HepG2 (cell line): ENCODE results near the gene AMZ1. TPM values are rescaled to one million over a fixed set of nuclear protein-coding genes. Genes with fewer than 3 reads are reported as not detected.

ENCODE experiments used
- AGO2 ChIP-seq: fragments of 200-400 bp; formaldehyde crosslinking; optimal IDR thresholded peaks from 2 replicates; pipeline ENCODE3; 2017; ENCODE audit warnings: mild to moderate bottlenecking, low read depth, low read length, moderate library complexity
- CEBPG ChIP-seq: IDR thresholded peaks from 2 replicates; pipeline ENCODE4 v1.6.1; 2016
- FOXP1 ChIP-seq, 2 experiments: fragments of 450-650 bp in 1 of 2; IDR thresholded peaks; 2 replicates each; pipeline ENCODE4 v1.6.1; 2017 to 2018; ENCODE audit warnings: antibody characterized with exemption in 1 of 2
- GTF3A ChIP-seq: sonication (generic); formaldehyde crosslinking; conservative IDR thresholded peaks from 2 replicates; pipeline ENCODE4 v1.4.0; 2020; ENCODE audit warnings: mild to moderate bottlenecking, missing genetic modification reagents
- JUNB ChIP-seq: sonication (generic); formaldehyde crosslinking; IDR thresholded peaks from 2 replicates; pipeline ENCODE4 v1.8.0; 2022; ENCODE audit warnings: missing genetic modification reagents, mild to moderate bottlenecking, borderline replicate concordance
- MED1 ChIP-seq: sonication (generic); formaldehyde crosslinking; IDR thresholded peaks from 2 replicates; pipeline ENCODE4 v1.4.0; 2020; ENCODE audit warnings: missing genetic modification reagents
- MTA3 ChIP-seq: sonication (generic); formaldehyde crosslinking; IDR thresholded peaks from 2 replicates; pipeline ENCODE4 v1.4.0; 2020; ENCODE audit warnings: missing genetic modification reagents
- NFYC ChIP-seq: IDR thresholded peaks from 2 replicates; pipeline ENCODE4 v1.6.1; 2016; ENCODE audit warnings: missing genetic modification reagents, missing compliant biosample characterization
- POLR2G ChIP-seq: fragments of 200-400 bp; formaldehyde crosslinking; IDR thresholded peaks from 2 replicates; pipeline ENCODE4 v1.6.1; 2018; ENCODE audit warnings: mild to moderate bottlenecking, low read depth, low read length, moderate library complexity
- REL ChIP-seq: sonication (generic); formaldehyde crosslinking; conservative IDR thresholded peaks from 2 replicates; pipeline ENCODE4 v1.8.0; 2022; ENCODE audit warnings: mild to moderate bottlenecking, missing genetic modification reagents, moderate library complexity
- SETDB1 ChIP-seq: sonication (generic); formaldehyde crosslinking; IDR thresholded peaks from 2 replicates; pipeline ENCODE4 v1.5.1; 2020; ENCODE audit warnings: missing genetic modification reagents, mild to moderate bottlenecking, borderline replicate concordance
- SIX1 ChIP-seq: sonication (generic); formaldehyde crosslinking; IDR thresholded peaks from 2 replicates; pipeline ENCODE4 v1.4.0; 2020; ENCODE audit warnings: missing genetic modification reagents, borderline replicate concordance
- TGIF2 ChIP-seq: IDR thresholded peaks from 2 replicates; pipeline ENCODE4 v1.6.1; 2016; ENCODE audit warnings: control low read depth, missing compliant biosample characterization
- ZFY ChIP-seq: sonication (generic); formaldehyde crosslinking; IDR thresholded peaks from 2 replicates; pipeline ENCODE4 v1.4.0; 2020; ENCODE audit warnings: missing genetic modification reagents
- ZNF34 ChIP-seq: sonication (generic); formaldehyde crosslinking; IDR thresholded peaks from 2 replicates; pipeline ENCODE4 v1.4.0; 2020; ENCODE audit warnings: mild to moderate bottlenecking, missing genetic modification reagents, borderline replicate concordance
- ZNF567 ChIP-seq: sonication (generic); formaldehyde crosslinking; IDR thresholded peaks from 2 replicates; pipeline ENCODE4 v1.8.1; 2023; ENCODE audit warnings: mild to moderate bottlenecking, missing genetic modification reagents, borderline replicate concordance
- ZNF598 ChIP-seq: sonication (generic); formaldehyde crosslinking; IDR thresholded peaks from 2 replicates; pipeline ENCODE4 v1.5.1; 2020; ENCODE audit warnings: mild to moderate bottlenecking, missing genetic modification reagents, borderline replicate concordance
- ZNF879 ChIP-seq: sonication (generic); formaldehyde crosslinking; IDR thresholded peaks from 2 replicates; pipeline ENCODE4 v1.8.1; 2023; ENCODE audit warnings: missing genetic modification reagents
- polyA plus RNA-seq, 8 experiments: library from polyadenylated mRNA; depleted of rRNA in 3 of 8; stranded (reverse) in 7 of 8; unstranded in 1 of 8; fragments of >200 nt; fragmentation: Illumina TruSeq in 4 of 8; extraction: Trizol in 4 of 8; gene quantifications; 2 replicates each; pipeline versions ENCODE4 v1.2.1 to v1.2.3, GENCODE V29; 2011 to 2016; ENCODE audit warnings: low read depth in 4 of 8, missing spikeins in 1 of 8, mixed read lengths in 1 of 8; ENCODE audit not compliant: insufficient read depth in 1 of 8
- total RNA-seq, 5 experiments: library from RNA; depleted of rRNA; stranded (reverse); fragments of >200 nt; fragmentation: Illumina TruSeq; extraction: Trizol; gene quantifications; 2 replicates each; pipeline ENCODE4 v1.2.3, GENCODE V29; 2016; ENCODE audit warnings: low read depth in 1 of 5
- TF ChIP-seq, protein P1 (sequence below): IDR thresholded peaks from 2 replicates; pipeline ENCODE4 v1.6.1; 2016; ENCODE audit warnings: mild to moderate bottlenecking, missing biosample characterization, missing genetic modification reagents
- TF ChIP-seq, protein P2 (sequence below): sonication (generic); formaldehyde crosslinking; IDR thresholded peaks from 2 replicates; pipeline ENCODE4 v1.9.0; 2022; ENCODE audit warnings: low read depth, missing genetic modification reagents
- TF ChIP-seq, protein P3 (sequence below): IDR thresholded peaks from 2 replicates; pipeline ENCODE4 v1.6.1; 2016; ENCODE audit warnings: missing compliant biosample characterization, missing genetic modification reagents, borderline replicate concordance
- TF ChIP-seq, protein P4 (sequence below): sonication (generic); formaldehyde crosslinking; IDR thresholded peaks from 2 replicates; pipeline ENCODE4 v1.8.0; 2022; ENCODE audit warnings: missing genetic modification reagents, mild to moderate bottlenecking, borderline replicate concordance
- TF ChIP-seq, protein P5 (sequence below): sonication (generic); formaldehyde crosslinking; IDR thresholded peaks from 2 replicates; pipeline ENCODE4 v1.9.0; 2022; ENCODE audit warnings: missing genetic modification reagents, mild to moderate bottlenecking, borderline replicate concordance

Gene AMZ1
- total and polyA plus RNA-seq, 2 of the 13 experiments (the other 11 are each of a cell fraction or from before 2014, with no cell fraction given), result 0.03 TPM; not detected in 1

DNA sequence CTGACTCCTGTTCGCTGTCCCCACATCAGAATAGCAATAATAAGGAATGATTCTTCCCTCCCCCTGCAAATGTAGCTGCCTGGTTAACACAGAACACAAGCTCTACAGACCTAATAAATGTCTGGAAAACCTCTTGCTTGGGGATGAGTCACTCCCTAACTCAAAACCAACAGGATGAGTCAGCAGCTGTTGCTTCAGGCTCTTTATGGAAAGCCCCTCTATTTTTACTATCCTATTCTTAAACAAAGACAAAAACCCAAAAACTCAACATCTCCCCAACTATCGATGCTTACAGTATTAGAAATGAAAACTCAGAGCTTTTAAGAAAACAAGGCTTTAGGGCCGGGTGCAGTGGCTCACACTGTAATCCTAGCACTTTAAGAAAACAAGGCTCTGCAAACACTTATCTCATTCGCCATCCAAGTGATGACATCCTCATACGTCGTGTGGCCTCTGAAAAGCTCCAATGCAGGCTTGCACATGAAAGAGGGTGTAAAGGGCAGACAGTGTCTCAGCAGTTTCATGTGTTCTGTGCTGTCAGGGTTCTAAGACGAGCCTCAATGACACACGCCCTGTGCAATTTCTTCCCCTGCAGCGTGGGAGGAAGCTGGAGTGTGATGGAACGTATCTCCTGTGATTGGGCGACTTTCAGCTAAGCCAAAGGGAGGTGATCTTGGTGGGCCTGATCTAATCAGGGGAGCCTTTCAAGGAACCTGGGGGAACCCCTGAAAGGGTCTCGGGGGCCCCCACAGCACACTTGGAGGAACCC, 70.1 kb downstream of the AMZ1 start (continued):
- TF ChIP-seq NFYC (peak; percentile 37; the same call in 1 of the 2 replicates), JUNB (CRISPR knock-in tag) (peak; percentile 70; the same call in 1 of the 2 replicates), AGO2 (no peak), ZNF34 (CRISPR knock-in tag) (no peak), ZNF567 (CRISPR knock-in tag) (no peak), POLR2G (0 out of 2 replicates have a peak, but pooled peaks have one; percentile 23), ZNF598 (CRISPR knock-in tag) (no peak), CEBPG (CRISPR knock-in tag) (0 out of 2 replicates have a peak, but pooled peaks have one; percentile 41), SIX1 (no peak), MED1 (CRISPR knock-in tag) (0 out of 2 replicates have a peak, but pooled peaks have one; percentile 24), MTA3 (CRISPR knock-in tag) (no peak), TGIF2 (peak; percentile 28; the same call in 1 of the 2 replicates), REL (CRISPR knock-in tag) (no peak), SETDB1 (CRISPR knock-in tag) (no peak), ZNF879 (CRISPR knock-in tag) (no peak), GTF3A (CRISPR knock-in tag) (no peak), FOXP1 (IDR thresholded peaks at IDR 0.05) (no peak), FOXP1 (CRISPR knock-in tag; IDR thresholded peaks at IDR 0.05) (0 out of 2 replicates have a peak, but pooled peaks have one; percentile 11), ZFY (no peak)
- TF ChIP-seq, protein P1, sequence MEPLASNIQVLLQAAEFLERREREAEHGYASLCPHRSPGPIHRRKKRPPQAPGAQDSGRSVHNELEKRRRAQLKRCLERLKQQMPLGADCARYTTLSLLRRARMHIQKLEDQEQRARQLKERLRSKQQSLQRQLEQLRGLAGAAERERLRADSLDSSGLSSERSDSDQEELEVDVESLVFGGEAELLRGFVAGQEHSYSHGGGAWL (CRISPR knock-in tag), result no peak
- TF ChIP-seq, protein P2, sequence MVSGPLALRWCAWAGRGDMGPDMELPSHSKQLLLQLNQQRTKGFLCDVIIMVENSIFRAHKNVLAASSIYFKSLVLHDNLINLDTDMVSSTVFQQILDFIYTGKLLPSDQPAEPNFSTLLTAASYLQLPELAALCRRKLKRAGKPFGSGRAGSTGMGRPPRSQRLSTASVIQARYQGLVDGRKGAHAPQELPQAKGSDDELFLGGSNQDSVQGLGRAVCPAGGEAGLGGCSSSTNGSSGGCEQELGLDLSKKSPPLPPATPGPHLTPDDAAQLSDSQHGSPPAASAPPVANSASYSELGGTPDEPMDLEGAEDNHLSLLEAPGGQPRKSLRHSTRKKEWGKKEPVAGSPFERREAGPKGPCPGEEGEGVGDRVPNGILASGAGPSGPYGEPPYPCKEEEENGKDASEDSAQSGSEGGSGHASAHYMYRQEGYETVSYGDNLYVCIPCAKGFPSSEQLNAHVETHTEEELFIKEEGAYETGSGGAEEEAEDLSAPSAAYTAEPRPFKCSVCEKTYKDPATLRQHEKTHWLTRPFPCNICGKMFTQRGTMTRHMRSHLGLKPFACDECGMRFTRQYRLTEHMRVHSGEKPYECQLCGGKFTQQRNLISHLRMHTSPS (CRISPR knock-in tag), result no peak
- TF ChIP-seq, protein P3, sequence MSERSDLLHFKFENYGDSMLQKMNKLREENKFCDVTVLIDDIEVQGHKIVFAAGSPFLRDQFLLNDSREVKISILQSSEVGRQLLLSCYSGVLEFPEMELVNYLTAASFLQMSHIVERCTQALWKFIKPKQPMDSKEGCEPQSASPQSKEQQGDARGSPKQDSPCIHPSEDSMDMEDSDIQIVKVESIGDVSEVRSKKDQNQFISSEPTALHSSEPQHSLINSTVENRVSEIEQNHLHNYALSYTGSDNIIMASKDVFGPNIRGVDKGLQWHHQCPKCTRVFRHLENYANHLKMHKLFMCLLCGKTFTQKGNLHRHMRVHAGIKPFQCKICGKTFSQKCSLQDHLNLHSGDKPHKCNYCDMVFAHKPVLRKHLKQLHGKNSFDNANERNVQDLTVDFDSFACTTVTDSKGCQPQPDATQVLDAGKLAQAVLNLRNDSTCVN, result peak; percentile 39; the same call in 1 of the 2 replicates
- TF ChIP-seq, protein P4, sequence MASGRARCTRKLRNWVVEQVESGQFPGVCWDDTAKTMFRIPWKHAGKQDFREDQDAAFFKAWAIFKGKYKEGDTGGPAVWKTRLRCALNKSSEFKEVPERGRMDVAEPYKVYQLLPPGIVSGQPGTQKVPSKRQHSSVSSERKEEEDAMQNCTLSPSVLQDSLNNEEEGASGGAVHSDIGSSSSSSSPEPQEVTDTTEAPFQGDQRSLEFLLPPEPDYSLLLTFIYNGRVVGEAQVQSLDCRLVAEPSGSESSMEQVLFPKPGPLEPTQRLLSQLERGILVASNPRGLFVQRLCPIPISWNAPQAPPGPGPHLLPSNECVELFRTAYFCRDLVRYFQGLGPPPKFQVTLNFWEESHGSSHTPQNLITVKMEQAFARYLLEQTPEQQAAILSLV (CRISPR knock-in tag), result no peak
- TF ChIP-seq, protein P5, sequence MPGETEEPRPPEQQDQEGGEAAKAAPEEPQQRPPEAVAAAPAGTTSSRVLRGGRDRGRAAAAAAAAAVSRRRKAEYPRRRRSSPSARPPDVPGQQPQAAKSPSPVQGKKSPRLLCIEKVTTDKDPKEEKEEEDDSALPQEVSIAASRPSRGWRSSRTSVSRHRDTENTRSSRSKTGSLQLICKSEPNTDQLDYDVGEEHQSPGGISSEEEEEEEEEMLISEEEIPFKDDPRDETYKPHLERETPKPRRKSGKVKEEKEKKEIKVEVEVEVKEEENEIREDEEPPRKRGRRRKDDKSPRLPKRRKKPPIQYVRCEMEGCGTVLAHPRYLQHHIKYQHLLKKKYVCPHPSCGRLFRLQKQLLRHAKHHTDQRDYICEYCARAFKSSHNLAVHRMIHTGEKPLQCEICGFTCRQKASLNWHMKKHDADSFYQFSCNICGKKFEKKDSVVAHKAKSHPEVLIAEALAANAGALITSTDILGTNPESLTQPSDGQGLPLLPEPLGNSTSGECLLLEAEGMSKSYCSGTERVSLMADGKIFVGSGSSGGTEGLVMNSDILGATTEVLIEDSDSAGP (CRISPR knock-in tag), result peak; percentile 61
